OCI-LY3 (cell line): Measurements from ENCODE around the gene PPCS.
"Not testable (repeated sequence)": the region's sequence is repeated elsewhere in the genome, so short reads cannot be mapped to it uniquely, and the experiment has no call there.

Experiments
- H2AFZ ChIP-seq: fragments of 200-600, 300-600 bp; shearing (Covaris generic); 2 replicates; pipeline ENCODE4 v1.6.0; 2014; ENCODE audit warnings: antibody characterized with exemption, low read depth, low read length
- H3K27ac ChIP-seq: fragments of 200-600, 300-600 bp; sonication (generic); 2 replicates; pipeline ENCODE4 v1.5.1; 2014; ENCODE audit warnings: mild to moderate bottlenecking, low read length, moderate library complexity, mixed read lengths
- H3K27me3 ChIP-seq: fragments of 200-600, 300-600 bp; sonication (generic); 2 replicates; pipeline ENCODE4 v1.6.1; 2014; ENCODE audit warnings: low read depth, low read length, mixed read lengths
- H3K36me3 ChIP-seq: fragments of 200-600, 300-600 bp; sonication (generic); replicated peaks from 2 replicates; pipeline ENCODE3; 2014; ENCODE audit warnings: low read depth, low read length, mixed read lengths
- H3K4me1 ChIP-seq: fragments of 300-600, 200-600 bp; sonication (generic); 2 replicates; pipeline ENCODE4 v1.6.1; 2014; ENCODE audit warnings: low read length, mixed read lengths
- H3K4me2 ChIP-seq: fragments of 200-600, 300-600 bp; sonication (generic); 2 replicates; pipeline ENCODE4 v1.6.1; 2014; ENCODE audit warnings: low read length, mixed read lengths
- H3K4me3 ChIP-seq: fragments of 300-600, 200-600 bp; sonication (generic); 2 replicates; pipeline ENCODE4 v1.5.1; 2014; ENCODE audit warnings: antibody characterized with exemption, mild to moderate bottlenecking, low read length, moderate library complexity
- H3K79me2 ChIP-seq: fragments of 300-600, 200-600 bp; shearing (Covaris generic); 2 replicates; pipeline ENCODE4 v1.6.1; 2014; ENCODE audit warnings: mild to moderate bottlenecking, low read length, mixed read lengths
- H3K9ac ChIP-seq: fragments of 300-600, 200-600 bp; shearing (Covaris generic); 2 replicates; pipeline ENCODE4 v1.6.0; 2014; ENCODE audit warnings: mild to moderate bottlenecking, low read length, moderate library complexity
- H3K9me3 ChIP-seq: fragments of 200-600, 300-600 bp; shearing (Covaris generic); 2 replicates; pipeline ENCODE4 v1.6.1; 2014; ENCODE audit warnings: low read length, mixed read lengths; ENCODE audit not compliant: insufficient read depth
- H4K20me1 ChIP-seq: fragments of 200-600, 300-600 bp; sonication (generic); 2 replicates; pipeline ENCODE4 v1.6.1; 2016; ENCODE audit warnings: low read length, mixed read lengths; ENCODE audit not compliant: insufficient read depth
- EZH2phosphoT487 ChIP-seq: fragments of 200-600 bp; shearing (Covaris generic); IDR thresholded peaks from 2 replicates; pipeline ENCODE4 v1.6.1; 2018; ENCODE audit warnings: antibody characterized with exemption, mixed run types, low read depth
- TF ChIP-seq, protein P1 (sequence below): fragments of 200-600, 300-600 bp; sonication (generic); IDR thresholded peaks from 2 replicates; pipeline ENCODE4 v1.5.1; 2014; ENCODE audit warnings: antibody characterized with exemption, low read length, low read depth

The PPCS gene

DNA sequence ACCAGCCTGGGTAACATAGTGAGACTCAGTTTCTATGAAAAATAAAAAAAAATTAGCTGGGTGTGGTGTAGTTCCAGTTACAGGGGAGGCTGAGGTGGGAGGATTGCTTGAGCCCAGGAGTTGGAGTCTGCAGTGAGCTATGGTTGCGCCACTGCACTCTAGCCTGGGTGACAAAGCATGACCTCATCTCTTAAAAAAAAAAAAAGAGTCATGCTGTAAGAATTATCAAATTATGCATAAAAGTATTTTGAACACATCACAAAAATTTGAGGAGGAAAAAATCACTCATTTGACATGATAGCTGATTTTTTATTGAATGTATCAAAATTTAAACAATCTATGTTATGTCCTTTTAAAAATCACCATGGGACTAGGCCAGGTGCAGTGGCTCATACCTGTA is 24.6 kb downstream of the PPCS start:
- Histone ChIP-seq H3K4me1 (peaks cover 6% of the 10 kb centered on the region), H3K27me3 (no peaks in the 10 kb centered on the region), H3K79me2 (no peaks in the 10 kb centered on the region), H3K9ac (no peak overlapping the region), H3K4me3 (no peak overlapping the region), H3K27ac (no peak overlapping the region), H3K36me3 (no peaks in the 10 kb centered on the region), H3K4me2 (no peak overlapping the region), H2AFZ (no peak overlapping the region), H3K9me3 (no peaks in the 10 kb centered on the region), H4K20me1 (no peaks in the 10 kb centered on the region)
- no peak for TF ChIP-seq EZH2phosphoT487
- TF ChIP-seq, protein P1, sequence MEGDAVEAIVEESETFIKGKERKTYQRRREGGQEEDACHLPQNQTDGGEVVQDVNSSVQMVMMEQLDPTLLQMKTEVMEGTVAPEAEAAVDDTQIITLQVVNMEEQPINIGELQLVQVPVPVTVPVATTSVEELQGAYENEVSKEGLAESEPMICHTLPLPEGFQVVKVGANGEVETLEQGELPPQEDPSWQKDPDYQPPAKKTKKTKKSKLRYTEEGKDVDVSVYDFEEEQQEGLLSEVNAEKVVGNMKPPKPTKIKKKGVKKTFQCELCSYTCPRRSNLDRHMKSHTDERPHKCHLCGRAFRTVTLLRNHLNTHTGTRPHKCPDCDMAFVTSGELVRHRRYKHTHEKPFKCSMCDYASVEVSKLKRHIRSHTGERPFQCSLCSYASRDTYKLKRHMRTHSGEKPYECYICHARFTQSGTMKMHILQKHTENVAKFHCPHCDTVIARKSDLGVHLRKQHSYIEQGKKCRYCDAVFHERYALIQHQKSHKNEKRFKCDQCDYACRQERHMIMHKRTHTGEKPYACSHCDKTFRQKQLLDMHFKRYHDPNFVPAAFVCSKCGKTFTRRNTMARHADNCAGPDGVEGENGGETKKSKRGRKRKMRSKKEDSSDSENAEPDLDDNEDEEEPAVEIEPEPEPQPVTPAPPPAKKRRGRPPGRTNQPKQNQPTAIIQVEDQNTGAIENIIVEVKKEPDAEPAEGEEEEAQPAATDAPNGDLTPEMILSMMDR: no peak

DNA sequence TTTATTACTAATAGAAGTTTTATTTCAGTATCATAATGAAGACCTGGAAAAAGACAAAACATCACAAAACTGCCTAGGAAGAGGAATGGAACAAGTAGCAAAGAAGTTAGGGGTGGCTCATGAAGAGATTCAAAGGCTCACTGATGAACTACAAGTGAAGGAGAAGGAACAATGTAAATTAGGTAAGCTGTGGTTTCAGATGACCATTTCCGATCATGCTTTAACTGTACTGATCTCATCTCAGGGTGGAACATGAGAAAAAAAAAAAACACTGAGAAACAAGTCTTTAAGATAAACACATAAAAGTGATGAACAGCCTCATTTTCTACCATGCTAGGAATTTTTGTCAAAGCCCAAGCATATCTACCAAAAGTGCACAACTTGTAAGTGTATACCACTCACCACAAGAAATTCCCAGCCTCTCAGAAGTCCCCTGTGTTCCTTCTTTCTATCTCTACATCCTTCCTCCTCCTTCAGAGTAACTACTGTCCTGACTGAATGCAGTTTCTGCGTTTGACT is 26.4 kb downstream of the PPCS start:
- H3K27me3 ChIP-seq: no peaks in the 10 kb centered on the region
- no peak for TF ChIP-seq EZH2phosphoT487
- TF ChIP-seq, protein P1: no peak
- no peaks in the 10 kb centered on the region for H3K9me3 ChIP-seq
- no peak overlapping the region for H3K4me2 ChIP-seq
- peaks cover 6% of the 10 kb centered on the region for H3K4me1 ChIP-seq
- no peaks in the 10 kb centered on the region for H3K79me2 ChIP-seq
- no peaks in the 10 kb centered on the region for H3K36me3 ChIP-seq
- H3K9ac ChIP-seq: no peak overlapping the region
- no peak overlapping the region for H3K27ac ChIP-seq
- no peaks in the 10 kb centered on the region for H4K20me1 ChIP-seq
- H3K4me3 ChIP-seq: no peak overlapping the region
- no peak overlapping the region for H2AFZ ChIP-seq

- no peak overlapping the region for H3K9ac ChIP-seq
- H3K79me2 ChIP-seq: no peaks in the 10 kb centered on the region
- H3K36me3 ChIP-seq: no peaks in the 10 kb centered on the region
- peaks cover 6% of the 10 kb centered on the region for H3K4me1 ChIP-seq
- H3K4me3 ChIP-seq: no peak overlapping the region
- no peaks in the 10 kb centered on the region for H3K9me3 ChIP-seq
- no peak overlapping the region for H3K27ac ChIP-seq
- no peak overlapping the region for H3K4me2 ChIP-seq
- no peak overlapping the region for H2AFZ ChIP-seq
- no peaks in the 10 kb centered on the region for H3K27me3 ChIP-seq
- no peaks in the 10 kb centered on the region for H4K20me1 ChIP-seq
- no peak for TF ChIP-seq EZH2phosphoT487
- TF ChIP-seq, protein P1: no peak
Measured at GRCh38 chr1:42484382-42484781, 28.0 kb downstream of the PPCS start.

DNA sequence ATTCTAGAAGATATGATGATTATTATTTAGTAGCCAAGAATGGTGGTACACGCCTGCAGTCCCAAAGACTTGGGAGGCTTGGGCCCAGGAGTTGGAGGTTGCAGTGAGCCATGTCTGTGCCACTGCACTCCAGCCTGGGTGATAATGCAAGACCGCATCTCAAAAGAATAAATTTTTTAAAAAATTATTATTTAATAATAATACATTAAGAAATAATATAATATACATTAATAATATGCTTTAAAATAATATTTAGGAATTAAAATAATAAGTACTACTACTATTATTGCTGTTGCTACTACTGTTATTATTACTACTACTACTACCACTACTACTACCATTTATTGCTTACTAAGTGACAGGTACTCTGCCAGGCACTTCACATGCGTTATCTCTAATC is 33.9 kb downstream of the PPCS start:
- no peaks in the 10 kb centered on the region for H3K27me3 ChIP-seq
- no peak overlapping the region for H3K27ac ChIP-seq
- H3K79me2 ChIP-seq: no peaks in the 10 kb centered on the region
- no peaks in the 10 kb centered on the region for H3K4me1 ChIP-seq
- no peak overlapping the region for H2AFZ ChIP-seq
- H3K9ac ChIP-seq: no peak overlapping the region
- no peak overlapping the region for H3K4me2 ChIP-seq
- no peaks in the 10 kb centered on the region for H3K36me3 ChIP-seq
- no peak overlapping the region for H3K4me3 ChIP-seq
- no peaks in the 10 kb centered on the region for H4K20me1 ChIP-seq
- no peak for TF ChIP-seq EZH2phosphoT487
- TF ChIP-seq, protein P1: no peak
- no peaks in the 10 kb centered on the region for H3K9me3 ChIP-seq

- H3K4me3 ChIP-seq, H3K9me3 ChIP-seq, H3K27ac ChIP-seq, H2AFZ ChIP-seq, H3K4me1 ChIP-seq, H3K36me3 ChIP-seq, H3K79me2 ChIP-seq, H3K4me2 ChIP-seq, H3K27me3 ChIP-seq, H4K20me1 ChIP-seq, H3K9ac ChIP-seq: not testable (repeated sequence)
Measured at GRCh38 chr1:42502031-42502430, 45.7 kb downstream of the PPCS start.
